Loucy (cell line): ENCODE data around the gene SCN8A.

Experiments
- H2AFZ ChIP-seq: fragments of 200-600 bp; sonication (generic); 2 replicates; pipeline ENCODE4 v1.6.0; 2016; ENCODE audit warnings: antibody characterized with exemption, mild to moderate bottlenecking, low read length, moderate library complexity
- H3F3A ChIP-seq: fragments of 200-600 bp; 2 replicates; pipeline ENCODE4 v1.6.0; 2016; ENCODE audit warnings: antibody characterized with exemption, low read depth, mild to moderate bottlenecking
- H3K27me3 ChIP-seq: fragments of 200-600 bp; sonication (generic); 2 replicates; pipeline ENCODE4 v1.6.1; 2014; ENCODE audit warnings: low read length, mild to moderate bottlenecking; ENCODE audit not compliant: insufficient read depth, poor library complexity, severe bottlenecking
- H3K36me3 ChIP-seq: fragments of 200-600 bp; sonication (generic); 2 replicates; pipeline ENCODE4 v1.6.1; 2016; ENCODE audit warnings: low read length; ENCODE audit not compliant: insufficient read depth
- H3K4me1 ChIP-seq: fragments of 200-600 bp; sonication (generic); 2 replicates; pipeline ENCODE4 v1.5.1; 2014; ENCODE audit warnings: low read length, mild to moderate bottlenecking; ENCODE audit not compliant: insufficient read depth, poor library complexity, severe bottlenecking
- H3K4me2 ChIP-seq: fragments of 200-600 bp; sonication (generic); 2 replicates; pipeline ENCODE4 v1.6.0; 2014; ENCODE audit warnings: antibody characterized with exemption, low read length, low read depth, mild to moderate bottlenecking; ENCODE audit not compliant: poor library complexity, severe bottlenecking
- H3K4me3 ChIP-seq: fragments of 200-600 bp; sonication (generic); 2 replicates; pipeline ENCODE4 v1.5.1; 2014; ENCODE audit warnings: low read length, mild to moderate bottlenecking, mixed read lengths; ENCODE audit not compliant: poor library complexity, severe bottlenecking
- H3K79me2 ChIP-seq: fragments of 200-600 bp; sonication (generic); 2 replicates; pipeline ENCODE4 v1.6.1; 2014; ENCODE audit warnings: low read length; ENCODE audit not compliant: insufficient read depth
- H3K9ac ChIP-seq: fragments of 200-600 bp; sonication (generic); 2 replicates; pipeline ENCODE4 v1.6.0; 2014; ENCODE audit warnings: mild to moderate bottlenecking, low read depth, low read length, moderate library complexity; ENCODE audit not compliant: poor library complexity, severe bottlenecking
- H3K9me2 ChIP-seq: fragments of 200-600 bp; sonication (generic); replicated peaks from 2 replicates; pipeline ENCODE4 v1.6.1; 2016; ENCODE audit warnings: low read depth, low read length, mixed read lengths
- H3K9me3 ChIP-seq: fragments of 200-600 bp; sonication (generic); 2 replicates; pipeline ENCODE4 v1.6.1; 2014; ENCODE audit warnings: mild to moderate bottlenecking, antibody characterized with exemption, low read length, low read depth; ENCODE audit not compliant: insufficient read depth
- H4K20me1 ChIP-seq: fragments of 200-600 bp; sonication (generic); 2 replicates; pipeline ENCODE4 v1.6.0; 2014; ENCODE audit warnings: antibody characterized with exemption, low read length, mild to moderate bottlenecking; ENCODE audit not compliant: insufficient read depth, poor library complexity, severe bottlenecking
- EZH2phosphoT487 ChIP-seq: fragments of 200-600 bp; IDR thresholded peaks from 2 replicates; pipeline ENCODE4 v1.6.1; 2018; ENCODE audit warnings: antibody characterized with exemption, mild to moderate bottlenecking, moderate library complexity, borderline replicate concordance
- TF ChIP-seq, protein P1 (sequence below): fragments of 200-600 bp; sonication (generic); conservative IDR thresholded peaks from 2 replicates; pipeline ENCODE4 v1.5.1; 2014; ENCODE audit warnings: mild to moderate bottlenecking, antibody characterized with exemption, low read length

SCN8A gene

GRCh38 chr12:51749206-51749985, 158.4 kb downstream of the SCN8A start:
- no peak overlapping the region for H3K9ac ChIP-seq
- H3K36me3 ChIP-seq, result no peaks in the 10 kb centered on the region
- no peak overlapping the region for H3K4me3 ChIP-seq
- H3K79me2 ChIP-seq, result no peaks in the 10 kb centered on the region
- no peaks in the 10 kb centered on the region for H3K27me3 ChIP-seq
- TF ChIP-seq, protein P1, sequence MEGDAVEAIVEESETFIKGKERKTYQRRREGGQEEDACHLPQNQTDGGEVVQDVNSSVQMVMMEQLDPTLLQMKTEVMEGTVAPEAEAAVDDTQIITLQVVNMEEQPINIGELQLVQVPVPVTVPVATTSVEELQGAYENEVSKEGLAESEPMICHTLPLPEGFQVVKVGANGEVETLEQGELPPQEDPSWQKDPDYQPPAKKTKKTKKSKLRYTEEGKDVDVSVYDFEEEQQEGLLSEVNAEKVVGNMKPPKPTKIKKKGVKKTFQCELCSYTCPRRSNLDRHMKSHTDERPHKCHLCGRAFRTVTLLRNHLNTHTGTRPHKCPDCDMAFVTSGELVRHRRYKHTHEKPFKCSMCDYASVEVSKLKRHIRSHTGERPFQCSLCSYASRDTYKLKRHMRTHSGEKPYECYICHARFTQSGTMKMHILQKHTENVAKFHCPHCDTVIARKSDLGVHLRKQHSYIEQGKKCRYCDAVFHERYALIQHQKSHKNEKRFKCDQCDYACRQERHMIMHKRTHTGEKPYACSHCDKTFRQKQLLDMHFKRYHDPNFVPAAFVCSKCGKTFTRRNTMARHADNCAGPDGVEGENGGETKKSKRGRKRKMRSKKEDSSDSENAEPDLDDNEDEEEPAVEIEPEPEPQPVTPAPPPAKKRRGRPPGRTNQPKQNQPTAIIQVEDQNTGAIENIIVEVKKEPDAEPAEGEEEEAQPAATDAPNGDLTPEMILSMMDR, result no peak
- TF ChIP-seq EZH2phosphoT487, result no peak
- H3K4me2 ChIP-seq, result no peak overlapping the region
- H3K4me1 ChIP-seq, result peaks cover 4% of the 10 kb centered on the region
- H4K20me1 ChIP-seq, result no peaks in the 10 kb centered on the region
- no peaks in the 10 kb centered on the region for H3F3A ChIP-seq
- no peaks in the 10 kb centered on the region for H3K9me3 ChIP-seq
- H2AFZ ChIP-seq, result no peak overlapping the region
- no peaks in the 10 kb centered on the region for H3K9me2 ChIP-seq

- TF ChIP-seq EZH2phosphoT487, result no peak
- TF ChIP-seq, protein P1, result no peak
- no peak overlapping the region for H3K9ac ChIP-seq
- H4K20me1 ChIP-seq, result no peaks in the 10 kb centered on the region
- no peaks in the 10 kb centered on the region for H3K36me3 ChIP-seq
- no peaks in the 10 kb centered on the region for H3F3A ChIP-seq
- no peak overlapping the region for H3K4me2 ChIP-seq
- no peaks in the 10 kb centered on the region for H3K9me2 ChIP-seq
- no peaks in the 10 kb centered on the region for H3K9me3 ChIP-seq
- H3K79me2 ChIP-seq, result no peaks in the 10 kb centered on the region
- H3K27me3 ChIP-seq, result no peaks in the 10 kb centered on the region
- no peak overlapping the region for H3K4me3 ChIP-seq
- H2AFZ ChIP-seq, result no peak overlapping the region
- peaks cover 4% of the 10 kb centered on the region for H3K4me1 ChIP-seq
Measured at GRCh38 chr12:51749986-51750317, 158.9 kb downstream of the SCN8A start.

- Histone ChIP-seq H3K4me1 (peaks cover 4% of the 10 kb centered on the region), H3K9me3 (no peaks in the 10 kb centered on the region), H3K27me3 (no peaks in the 10 kb centered on the region), H3F3A (no peaks in the 10 kb centered on the region), H2AFZ (no peak overlapping the region), H3K9me2 (no peaks in the 10 kb centered on the region), H3K9ac (no peak overlapping the region), H3K4me3 (no peak overlapping the region), H3K79me2 (no peaks in the 10 kb centered on the region), H3K4me2 (no peak overlapping the region), H3K36me3 (no peaks in the 10 kb centered on the region), H4K20me1 (no peaks in the 10 kb centered on the region)
- TF ChIP-seq, protein P1, result no peak
- TF ChIP-seq EZH2phosphoT487, result no peak
Measured at GRCh38 chr12:51751661-51752060, 160.6 kb downstream of the SCN8A start.
